ENCODE data around the gene TCEAL1. TPM values are rescaled to one million over a fixed set of nuclear protein-coding genes. Genes with fewer than 3 reads are reported as not detected.

TCEAL1 gene, protein sequence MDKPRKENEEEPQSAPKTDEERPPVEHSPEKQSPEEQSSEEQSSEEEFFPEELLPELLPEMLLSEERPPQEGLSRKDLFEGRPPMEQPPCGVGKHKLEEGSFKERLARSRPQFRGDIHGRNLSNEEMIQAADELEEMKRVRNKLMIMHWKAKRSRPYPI
- 37.2 TPM for total RNA-seq

DNA sequence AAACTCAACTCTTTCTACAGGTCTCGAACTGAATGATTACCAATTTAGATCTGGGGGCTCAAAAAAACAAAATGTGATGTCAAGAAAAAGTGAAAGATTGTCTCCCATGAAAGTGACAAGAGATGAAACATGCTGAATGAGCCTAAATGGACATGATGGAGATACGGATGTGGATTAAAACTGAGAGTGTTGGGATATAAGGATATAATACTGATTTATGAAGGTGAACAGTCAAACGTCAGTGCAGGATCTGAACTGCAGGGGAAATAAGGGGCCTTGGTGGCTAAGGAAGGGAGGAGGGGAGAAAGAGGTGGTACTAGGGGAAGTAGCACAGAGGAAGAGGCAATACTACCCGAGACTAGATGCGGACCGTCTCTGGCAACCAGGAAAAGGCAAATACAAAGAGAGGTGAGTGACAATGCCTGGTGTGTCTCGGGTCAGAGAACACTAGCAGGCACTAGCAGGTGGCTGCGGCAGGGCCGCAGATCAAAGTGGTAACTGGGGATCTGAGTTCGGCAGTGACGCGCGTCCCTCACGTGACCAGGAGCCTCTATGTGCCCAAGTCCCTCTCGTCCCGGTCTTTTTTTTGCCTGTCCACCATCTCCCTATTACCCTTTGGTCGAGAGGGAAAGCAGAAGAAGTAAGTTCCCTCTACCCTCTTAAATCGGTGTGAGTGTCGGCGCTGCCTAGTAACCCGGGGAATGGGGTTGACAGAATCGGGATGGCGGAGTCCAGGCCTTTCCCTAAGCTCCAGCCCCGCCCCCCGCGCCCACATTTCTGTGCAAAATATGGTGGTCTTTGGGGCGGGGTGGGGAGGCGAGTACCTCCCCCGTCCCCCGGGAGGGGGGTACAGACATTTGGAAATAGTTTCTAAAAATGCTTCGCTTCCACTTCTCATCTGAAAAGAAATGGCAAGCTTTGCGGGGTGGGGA, at the start of gene TCEAL1:
Gene TCEAL1, plus strand, starts transcription at position 590 of the 932 bp plus-strand sequence. CDS start 942 bp downstream, outside the sequence.

DNA sequence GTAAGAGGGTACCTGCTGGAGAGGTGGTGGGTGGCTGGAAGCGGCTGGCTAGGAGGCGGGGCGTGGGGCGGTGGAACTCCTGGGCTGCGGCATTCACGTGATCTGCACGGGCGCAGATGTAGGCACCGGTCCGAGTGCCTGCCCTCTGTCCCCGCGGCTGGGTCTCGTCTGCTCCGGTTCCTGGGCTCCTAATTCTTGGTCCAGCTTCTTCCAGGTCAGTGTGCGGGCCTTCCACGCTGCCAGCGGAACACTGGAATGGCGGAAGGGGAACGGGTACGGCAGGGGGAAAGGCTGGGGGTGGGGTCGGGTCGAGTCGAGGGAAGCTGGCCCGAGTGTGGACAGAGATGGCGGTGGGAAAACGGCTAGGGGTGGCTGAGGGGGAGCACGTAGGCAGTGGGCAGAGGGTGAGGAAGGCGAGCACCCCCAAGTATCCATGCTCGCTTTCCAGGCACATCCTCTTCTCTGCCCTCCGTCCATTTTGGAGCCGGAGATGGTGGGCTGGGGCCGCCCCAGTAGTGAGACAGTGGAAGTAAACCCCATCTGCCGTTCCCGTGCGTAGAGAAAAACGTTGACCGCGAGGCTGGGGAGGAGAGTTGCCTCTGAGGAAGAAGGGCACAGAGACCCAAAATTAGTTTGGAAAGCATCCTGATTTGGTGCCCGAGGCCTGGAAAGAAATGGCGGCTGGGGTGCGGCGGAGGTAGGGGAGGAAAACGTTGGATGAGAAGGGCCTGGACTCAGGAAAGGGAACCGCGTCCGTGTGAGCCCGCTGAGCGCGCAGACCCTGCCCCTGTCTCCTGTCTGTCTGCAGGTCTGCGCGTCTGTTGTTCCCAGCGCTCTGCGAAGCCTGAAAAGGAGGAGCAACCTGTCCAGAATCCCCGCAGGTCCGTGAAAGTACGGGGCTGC, 43.1 kb upstream of the TCEAL1 start, which contains the start of gene TCEAL4:
Gene TCEAL4, plus strand, starts transcription at position 105 of the 903 bp plus-strand sequence. CDS start 1,161 bp downstream, outside the sequence.

DNA sequence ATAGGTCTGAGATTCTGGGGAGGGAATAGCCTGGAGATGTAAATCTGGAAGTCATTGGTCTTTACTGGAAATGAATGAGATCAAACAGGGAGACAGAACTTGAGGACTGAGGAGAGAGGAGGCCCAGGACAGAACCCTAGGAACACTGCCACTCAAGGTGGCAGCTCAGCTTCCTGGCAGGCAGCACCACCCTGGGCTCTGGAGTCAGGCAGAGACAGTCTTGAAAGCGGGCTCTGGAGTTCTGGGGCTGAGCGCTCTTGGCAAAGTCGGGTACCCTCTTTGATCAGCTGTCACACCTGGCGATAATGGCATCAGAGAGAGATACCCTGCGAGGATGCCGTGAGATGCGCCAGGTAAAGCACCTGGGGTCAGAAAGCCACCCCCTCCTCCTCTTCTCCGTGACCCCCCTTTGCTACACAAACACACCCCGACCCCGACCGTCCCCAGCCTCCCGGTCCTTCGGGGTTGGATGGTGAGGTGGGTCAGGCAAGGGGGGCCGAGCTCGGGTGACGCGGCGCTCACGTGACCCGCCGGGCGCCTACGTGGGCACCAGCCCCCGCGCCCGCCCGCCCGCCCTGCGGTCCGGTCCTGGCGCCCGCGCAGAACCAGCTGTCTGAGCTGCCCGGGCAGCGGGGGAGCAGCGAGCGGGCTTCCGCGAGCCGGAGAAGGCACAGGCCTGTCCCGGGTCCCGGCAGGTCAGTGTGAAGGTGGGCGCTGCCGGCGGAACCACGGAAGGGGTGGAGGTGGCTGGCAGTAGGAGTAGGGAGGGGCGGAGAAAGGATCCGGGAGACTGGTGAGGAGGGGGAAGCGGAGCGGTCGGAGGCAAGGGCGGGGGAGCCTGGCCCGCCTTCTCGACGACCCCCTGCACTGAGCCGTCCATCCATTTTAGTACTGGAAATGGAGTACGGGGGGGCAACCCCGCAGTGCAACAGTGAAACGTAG, 21.1 kb upstream of the TCEAL1 start, which contains the start of gene TCEAL3:
Gene TCEAL3, plus strand, starts transcription at position 600 of the 942 bp plus-strand sequence. CDS start 1,102 bp downstream, outside the sequence.

Other genes starting within 250 kb of the TCEAL1 start
- gene RAB40A, start 109.5 kb upstream of the TCEAL1 start, total RNA-seq: 3.4 TPM
- gene TCEAL4, start 43.5 kb upstream of the TCEAL1 start, total RNA-seq: 55.1 TPM
- 11.3 TPM for gene TCEAL3, start 21.0 kb upstream of the TCEAL1 start, total RNA-seq
- gene MORF4L2, start 57.7 kb downstream of the TCEAL1 start, total RNA-seq: 230 TPM
- gene TMEM31, start 81.9 kb downstream of the TCEAL1 start, total RNA-seq: not detected
- 19.4 TPM for gene PLP1, start 147.9 kb downstream of the TCEAL1 start, total RNA-seq
- 42.9 TPM for gene RAB9B, start 203.3 kb downstream of the TCEAL1 start, total RNA-seq